Fibroblast of the aortic adventitia (primary cell): ENCODE results near the gene PCDHAC1. TPM values are rescaled to one million over a fixed set of nuclear protein-coding genes. Genes with fewer than 3 reads are reported as not detected.
A peak's percentile ranks its signal among the peaks of the same experiment; 100 is the strongest.

Experiments used
- DNase-seq: peaks from one replicate; pipeline ENCODE4 v3.0.0-alpha.2; 2010; ENCODE audit warnings: low read depth
- H3K4me3 ChIP-seq: 2 replicates; pipeline ENCODE4 v1.5.1; 2011; ENCODE audit warnings: low read depth, mild to moderate bottlenecking, control low read depth, low read length, moderate library complexity
- total RNA-seq: library from RNA; depleted of rRNA; stranded (reverse); fragments of >200 nt; gene quantifications from 2 replicates; pipeline ENCODE4 v1.2.3, GENCODE V29; 2012; ENCODE audit warnings: low replicate concordance
- TF ChIP-seq, protein P1 (sequence below): IDR thresholded peaks from 2 replicates; pipeline ENCODE4 v1.5.1; 2011; ENCODE audit warnings: mild to moderate bottlenecking, low read length, control low read depth, inconsistent platforms; ENCODE audit not compliant: insufficient read depth

The PCDHAC1 gene
- total RNA-seq, 1 donor: not detected

- no peak overlapping the region for H3K4me3 ChIP-seq
- TF ChIP-seq, protein P1, sequence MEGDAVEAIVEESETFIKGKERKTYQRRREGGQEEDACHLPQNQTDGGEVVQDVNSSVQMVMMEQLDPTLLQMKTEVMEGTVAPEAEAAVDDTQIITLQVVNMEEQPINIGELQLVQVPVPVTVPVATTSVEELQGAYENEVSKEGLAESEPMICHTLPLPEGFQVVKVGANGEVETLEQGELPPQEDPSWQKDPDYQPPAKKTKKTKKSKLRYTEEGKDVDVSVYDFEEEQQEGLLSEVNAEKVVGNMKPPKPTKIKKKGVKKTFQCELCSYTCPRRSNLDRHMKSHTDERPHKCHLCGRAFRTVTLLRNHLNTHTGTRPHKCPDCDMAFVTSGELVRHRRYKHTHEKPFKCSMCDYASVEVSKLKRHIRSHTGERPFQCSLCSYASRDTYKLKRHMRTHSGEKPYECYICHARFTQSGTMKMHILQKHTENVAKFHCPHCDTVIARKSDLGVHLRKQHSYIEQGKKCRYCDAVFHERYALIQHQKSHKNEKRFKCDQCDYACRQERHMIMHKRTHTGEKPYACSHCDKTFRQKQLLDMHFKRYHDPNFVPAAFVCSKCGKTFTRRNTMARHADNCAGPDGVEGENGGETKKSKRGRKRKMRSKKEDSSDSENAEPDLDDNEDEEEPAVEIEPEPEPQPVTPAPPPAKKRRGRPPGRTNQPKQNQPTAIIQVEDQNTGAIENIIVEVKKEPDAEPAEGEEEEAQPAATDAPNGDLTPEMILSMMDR: no peak
- DNase-seq: no peak
Observed at GRCh38 chr5:140883927-140884697, 42.0 kb upstream of the PCDHAC1 start.

GRCh38 chr5:140916325-140916724, 9.8 kb upstream of the PCDHAC1 start:
- no peak for DNase-seq
- TF ChIP-seq, protein P1: no peak
- H3K4me3 ChIP-seq: no peak overlapping the region

DNA sequence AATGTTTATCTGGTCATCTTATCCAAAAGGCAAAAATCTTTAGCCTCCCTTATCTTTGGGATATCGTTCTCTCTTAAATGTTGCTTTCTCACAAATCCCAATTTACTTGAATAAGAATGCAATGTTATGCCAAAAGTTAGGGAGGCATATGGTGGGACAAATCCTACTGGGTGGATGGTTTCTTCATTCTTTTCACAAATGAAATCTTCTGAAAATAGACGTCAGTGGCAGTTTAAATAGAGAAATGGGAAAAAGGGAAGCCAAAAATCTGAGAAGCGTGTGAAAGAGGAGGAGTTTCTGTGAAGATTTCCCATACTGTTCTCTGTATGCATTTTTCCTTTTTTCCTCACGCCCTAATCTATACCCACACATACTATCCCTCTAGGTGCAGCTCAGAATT, 2.5 kb upstream of the PCDHAC1 start:
- DNase-seq: no peak
- no peak overlapping the region for H3K4me3 ChIP-seq
- TF ChIP-seq, protein P1: no peak

DNA sequence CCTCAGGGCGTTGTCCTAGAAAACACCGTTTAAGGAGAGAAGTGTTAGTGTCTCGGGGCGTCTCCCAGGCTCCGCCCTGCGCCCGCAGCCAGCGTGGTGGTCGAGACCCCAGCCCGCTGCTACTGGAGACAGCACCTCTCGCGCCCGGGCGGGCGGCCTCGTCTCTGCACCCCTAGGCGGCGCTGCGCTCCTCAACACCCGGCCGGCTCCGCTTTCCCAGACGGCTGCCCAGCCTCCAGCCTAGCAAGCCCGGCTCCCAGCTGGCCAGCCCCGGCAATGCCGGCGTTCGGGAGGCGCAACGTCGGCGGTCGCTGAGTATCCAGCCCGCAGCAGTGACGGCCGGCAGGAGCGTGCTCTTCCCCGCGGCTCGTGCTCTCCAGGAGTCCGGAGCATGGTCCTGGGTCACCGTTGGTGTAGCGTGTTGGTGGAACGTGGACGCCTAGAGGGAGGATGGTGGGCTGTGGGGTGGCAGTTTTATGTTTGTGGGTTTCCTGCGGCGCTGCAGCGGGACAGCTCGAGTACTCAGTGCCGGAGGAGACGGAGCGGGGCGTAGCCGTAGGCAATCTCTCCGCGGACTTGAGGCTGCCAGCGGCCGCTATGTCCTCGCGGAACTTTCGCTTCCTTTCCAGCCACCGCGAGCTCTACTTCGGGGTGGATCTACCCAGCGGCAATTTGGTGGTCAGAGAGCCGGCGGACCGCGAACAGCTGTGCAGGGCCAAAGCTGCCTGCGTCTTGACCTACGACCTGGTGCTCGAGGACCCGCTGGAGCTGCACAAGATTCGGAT, 536 bp downstream of the PCDHAC1 start:
- TF ChIP-seq, protein P1: peak; percentile 25
- peak; percentile 2 for DNase-seq
- peak overlapping the region; percentile 35 for H3K4me3 ChIP-seq

GRCh38 chr5:140927228-140927573, 1.1 kb downstream of the PCDHAC1 start:
- no peak for DNase-seq
- H3K4me3 ChIP-seq: peak overlapping the region; percentile 35
- TF ChIP-seq, protein P1: no peak

- TF ChIP-seq, protein P1: no peak
- no peak overlapping the region for H3K4me3 ChIP-seq
- DNase-seq: no peak
Observed at GRCh38 chr5:140934964-140935606, 9.0 kb downstream of the PCDHAC1 start.
